Suppressor macrophage treated with lipopolysaccharide for 4 hours (primary cell): ENCODE results near the gene FLNB.

Experiments used
- DNase-seq: peaks from one replicate; pipeline ENCODE4 v3.0.0-alpha.2; 2020

FLNB gene

DNA sequence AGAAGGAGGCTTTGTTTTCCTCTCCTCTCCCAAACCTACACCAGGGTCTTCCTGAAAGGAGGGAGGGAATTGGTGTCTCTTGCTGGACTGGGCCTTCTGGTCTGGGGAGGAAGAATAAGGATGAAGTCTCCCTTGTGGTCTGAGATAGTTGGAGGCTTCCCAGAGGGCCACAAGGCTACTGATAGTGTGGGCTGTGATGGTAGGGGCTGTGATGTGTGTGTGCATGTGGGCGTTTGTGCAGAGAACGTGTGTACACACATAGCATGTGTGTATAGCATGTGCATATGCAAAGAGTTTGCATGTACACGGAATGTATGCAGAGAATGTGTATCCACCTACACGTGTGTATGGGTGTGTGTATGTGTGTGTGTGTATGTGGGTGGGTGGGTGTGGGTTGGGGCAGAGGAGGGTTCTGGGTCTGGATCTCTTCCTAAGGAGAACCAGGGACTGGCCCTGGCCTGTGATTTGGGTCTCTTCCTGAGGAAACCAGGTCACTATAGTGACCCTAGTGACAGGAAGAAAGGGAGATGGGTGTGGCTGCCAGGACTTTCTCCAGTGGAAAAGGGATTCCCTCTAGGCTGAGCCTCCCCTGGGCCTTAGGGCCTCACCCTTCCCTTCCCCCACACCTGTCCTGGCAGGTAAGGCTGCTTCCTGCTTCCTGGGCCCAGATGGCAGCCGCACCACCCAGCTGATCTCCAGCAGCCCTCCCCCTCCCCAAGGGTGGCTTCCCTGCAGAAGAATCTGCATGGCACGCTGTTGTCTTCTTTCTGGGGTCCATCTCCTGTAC, 1.7 kb downstream of the FLNB start:
- DNase-seq: no peak

DNA sequence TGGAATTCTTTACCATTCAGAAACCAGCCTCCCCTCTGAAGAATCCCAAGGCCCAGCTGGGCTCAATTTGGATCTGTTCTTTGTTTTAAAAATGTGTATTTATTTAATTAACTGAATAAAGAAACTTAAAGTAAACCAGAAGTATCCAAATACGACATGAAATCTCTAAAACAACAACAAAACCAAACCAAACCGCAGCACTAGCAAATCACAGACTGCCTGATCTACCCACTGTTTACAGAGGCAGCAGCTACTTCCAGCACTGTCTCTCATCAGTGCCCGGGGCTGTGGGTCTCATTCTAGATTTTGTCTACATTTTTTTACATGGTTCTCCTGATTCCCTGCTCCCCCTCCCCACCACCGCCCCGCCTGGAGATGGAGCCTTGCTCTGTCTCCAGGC, 2.3 kb downstream of the FLNB start:
- DNase-seq: no peak

DNA sequence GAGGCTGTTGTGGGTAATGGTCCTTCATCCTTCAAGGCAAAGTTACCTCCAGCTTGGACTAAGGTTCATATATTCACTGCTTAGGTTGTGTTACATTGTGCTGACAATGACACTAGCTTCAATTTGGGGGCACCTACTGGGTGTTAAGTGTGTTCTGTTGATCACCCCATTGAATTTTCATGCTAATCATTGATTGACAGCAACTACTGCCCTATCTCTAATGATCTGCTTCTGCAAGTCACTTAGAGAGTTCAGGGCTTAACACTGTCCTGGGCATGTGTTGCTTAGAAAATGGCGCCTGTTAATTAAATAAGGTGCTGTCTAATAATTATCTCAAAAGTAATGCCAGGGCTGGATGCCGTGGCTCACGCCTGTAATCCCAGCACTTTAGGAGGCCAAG, 3.4 kb downstream of the FLNB start:
- DNase-seq: no peak

DNA sequence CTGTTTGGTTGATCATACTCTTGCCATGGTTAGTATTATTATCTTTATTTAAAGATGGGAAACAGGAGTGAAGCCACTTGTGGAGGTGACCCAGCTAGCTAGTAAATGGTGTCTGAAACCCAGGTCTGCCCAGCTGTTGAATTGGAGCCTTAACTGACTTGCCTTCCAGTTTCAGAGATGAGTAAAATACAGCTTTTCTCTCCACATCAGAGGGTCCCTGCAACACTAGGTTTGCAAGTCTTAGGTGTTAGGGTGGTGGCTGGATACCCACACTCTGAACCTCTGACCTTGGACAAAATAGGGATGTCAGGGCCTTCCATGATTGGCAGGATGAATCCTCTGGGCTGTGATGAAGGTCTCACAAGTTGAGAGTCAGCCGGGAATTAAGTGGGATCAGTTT, 4.1 kb downstream of the FLNB start:
- no peak for DNase-seq

DNA sequence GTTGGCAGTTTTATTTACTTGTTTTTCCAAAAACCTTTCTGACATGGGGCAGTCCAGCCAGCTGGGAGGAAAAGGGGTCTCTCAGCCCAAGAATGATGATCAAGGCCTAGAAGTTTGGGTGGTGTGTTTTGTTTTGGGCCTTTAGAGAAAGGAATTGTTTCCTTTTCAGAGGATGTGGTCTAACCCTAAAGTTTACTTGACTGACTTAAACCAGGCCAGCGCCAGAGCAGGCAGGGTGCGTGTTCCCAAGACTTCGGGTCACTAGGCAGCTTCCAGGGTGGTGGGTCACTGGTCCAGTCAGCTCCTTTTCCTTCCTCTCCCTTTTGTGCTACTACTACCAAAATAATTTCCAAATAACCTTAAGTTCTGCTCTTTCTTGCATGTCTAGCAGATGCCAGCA, 4.9 kb downstream of the FLNB start:
- no peak for DNase-seq

DNA sequence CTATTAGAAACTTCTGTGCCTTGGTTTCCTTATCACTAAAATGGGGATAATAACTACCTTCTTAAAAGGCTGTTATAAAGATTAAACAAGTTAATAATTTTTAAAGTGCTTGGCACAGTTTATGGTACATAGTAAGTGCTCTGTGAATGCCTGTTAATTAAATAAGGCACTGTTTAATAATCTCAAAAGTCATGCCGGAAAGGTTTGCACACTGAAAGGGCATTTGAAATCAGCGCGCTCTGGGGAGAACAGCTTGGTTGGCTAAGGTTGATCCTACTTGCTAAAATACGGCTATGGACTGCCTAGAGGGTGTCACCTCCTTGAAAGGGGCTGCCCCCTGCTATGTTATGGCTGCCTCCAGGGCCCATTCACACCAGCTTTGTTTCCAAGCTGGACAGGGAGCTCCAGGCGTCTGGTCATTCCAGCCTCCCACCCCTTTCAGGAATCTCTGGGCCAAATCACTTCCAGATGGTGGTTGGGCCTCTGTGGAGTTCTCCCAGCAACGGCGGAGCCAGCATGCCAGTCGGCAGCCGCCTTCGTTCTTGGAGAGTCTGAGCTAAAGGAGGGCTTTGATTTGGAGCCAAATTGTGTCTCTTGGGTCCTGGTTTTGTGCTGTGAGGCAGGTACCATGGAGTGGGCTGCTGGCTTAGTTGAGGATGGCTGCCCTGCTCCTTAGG, 5.9 kb downstream of the FLNB start:
- DNase-seq: no peak

DNA sequence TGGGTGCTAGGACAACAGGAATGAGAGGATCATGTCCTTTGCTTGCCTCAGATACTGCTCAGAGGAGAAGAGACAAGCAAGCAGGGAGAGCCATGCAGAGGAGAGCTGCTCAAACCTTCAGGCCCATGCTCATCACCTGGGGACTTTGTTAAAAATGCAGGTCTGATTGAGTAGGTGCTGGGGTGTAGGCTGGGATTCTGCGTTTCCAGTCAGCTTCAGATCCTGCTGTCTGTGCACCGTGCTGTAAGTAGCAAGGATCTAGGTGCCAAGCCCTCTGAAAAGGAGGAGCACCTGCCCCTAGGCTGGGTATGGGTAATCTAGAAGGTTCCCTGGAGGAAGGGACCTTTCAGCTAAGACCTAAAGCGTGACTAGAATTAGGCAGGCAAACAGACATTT, 7.3 kb downstream of the FLNB start:
- no peak for DNase-seq

DNA sequence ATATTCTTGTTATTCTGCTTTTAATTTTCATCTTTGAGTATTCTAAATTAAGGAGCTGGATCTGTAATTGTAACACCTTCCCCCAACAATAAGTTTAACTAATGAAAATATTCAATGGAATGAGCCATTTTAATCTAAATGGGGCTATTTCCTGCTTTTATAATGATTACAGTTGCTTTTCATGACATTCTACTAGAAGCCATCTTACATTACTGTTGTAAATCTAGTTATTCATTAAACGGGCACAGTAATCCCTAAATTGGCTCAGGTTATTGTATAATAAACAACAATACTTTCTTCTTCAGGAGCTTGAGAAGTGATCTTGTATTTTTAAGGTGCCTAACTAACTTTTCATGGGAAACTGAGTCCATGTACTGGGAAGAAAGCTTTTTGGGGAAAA, 8.5 kb downstream of the FLNB start:
- DNase-seq: no peak

DNA sequence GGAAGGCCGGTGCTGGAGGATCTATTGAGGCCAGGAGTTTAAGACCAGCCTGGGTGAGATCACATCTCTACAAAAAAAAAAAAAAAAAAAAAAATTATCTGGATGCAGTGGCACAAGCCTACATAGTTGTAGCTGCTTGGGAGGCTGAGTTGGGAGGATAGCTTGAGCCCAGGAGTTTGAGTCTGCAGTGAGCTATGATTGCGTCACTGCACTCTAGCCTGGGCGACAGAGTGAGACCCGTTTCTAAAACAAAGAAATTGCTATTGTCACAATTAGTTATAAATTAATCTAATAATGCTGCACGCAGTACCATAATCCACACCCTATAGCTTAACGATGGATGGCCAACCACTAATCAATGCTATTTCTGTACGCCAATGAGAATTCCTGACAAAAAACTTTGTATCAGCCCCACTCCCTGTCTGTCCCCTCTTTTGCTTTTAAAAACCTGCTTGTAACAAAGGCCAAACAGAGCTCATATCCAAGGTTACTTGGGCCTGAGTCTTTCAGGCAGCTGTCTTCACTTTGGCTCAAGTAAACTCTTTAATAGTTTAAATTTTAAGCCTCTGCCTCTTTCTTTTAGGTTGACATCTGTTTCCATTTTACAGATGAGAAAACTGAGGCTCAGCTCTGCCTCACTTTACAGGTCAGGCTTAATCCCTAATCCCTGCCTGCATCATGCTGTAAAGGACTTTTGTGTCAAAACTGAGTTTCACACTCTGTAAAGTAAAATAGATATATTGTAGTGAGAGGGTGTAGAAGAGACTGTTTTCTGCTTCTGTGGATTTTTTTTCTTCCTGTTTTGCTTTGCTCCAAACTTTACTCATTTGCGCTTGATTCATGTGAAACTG, 10.9 kb downstream of the FLNB start:
- no peak for DNase-seq

DNA sequence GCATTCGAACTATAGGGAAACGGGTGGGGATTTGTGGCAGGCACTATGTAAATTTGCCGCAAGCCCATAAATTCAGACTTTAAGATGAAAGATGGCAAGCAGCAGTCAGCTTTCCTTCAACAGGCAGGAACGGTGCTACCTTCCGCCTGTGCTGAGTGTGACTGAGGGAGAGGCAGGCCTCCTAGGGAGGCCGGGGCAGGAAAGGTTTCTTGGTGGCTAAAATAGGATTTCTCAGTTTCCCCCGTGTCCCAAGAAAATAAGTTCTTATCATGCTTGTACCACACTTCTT, 12.5 kb downstream of the FLNB start:
- DNase-seq: no peak

DNA sequence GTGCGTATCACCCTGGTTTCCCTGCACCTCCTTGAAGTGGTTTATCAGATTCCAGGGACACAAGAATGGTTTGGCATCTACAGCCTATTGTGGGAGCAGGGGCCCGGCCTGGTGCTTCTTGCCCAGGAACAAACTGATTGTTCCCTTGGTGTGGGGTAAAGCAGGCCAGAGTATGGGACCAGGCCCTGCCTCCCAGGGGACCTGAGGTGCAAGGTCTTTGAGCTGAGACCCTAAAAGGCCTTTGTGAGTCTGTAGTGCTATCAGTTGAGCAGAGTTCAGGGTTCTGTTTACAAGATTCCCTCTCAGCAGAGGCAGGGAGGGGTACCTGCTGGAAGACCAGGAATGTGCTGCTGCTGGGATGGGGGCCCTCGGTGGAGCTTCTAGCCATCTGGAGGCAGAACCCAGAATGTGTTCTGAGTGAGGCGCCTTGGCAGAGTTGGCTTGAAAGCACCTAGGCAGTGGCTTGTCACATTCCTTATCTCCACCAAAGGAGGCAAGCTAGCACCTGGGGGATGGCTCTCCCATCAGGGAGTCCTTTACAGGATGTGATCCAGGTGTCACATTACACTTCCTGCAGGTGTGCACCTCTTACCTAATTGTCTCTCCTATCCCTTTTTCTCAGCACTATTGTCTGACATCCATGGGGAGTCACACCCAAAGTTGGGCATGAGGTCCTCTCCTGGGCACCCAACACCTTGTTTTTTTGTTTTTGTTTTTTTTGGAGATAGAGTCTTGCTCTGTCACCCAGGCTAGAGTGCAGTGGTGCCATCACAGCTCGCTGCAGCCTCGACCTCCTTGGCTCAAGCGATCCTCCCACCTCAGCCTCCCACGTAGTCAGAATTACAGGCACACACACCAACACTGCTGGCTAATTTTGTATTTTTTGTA, 13.1 kb downstream of the FLNB start:
- no peak for DNase-seq

DNA sequence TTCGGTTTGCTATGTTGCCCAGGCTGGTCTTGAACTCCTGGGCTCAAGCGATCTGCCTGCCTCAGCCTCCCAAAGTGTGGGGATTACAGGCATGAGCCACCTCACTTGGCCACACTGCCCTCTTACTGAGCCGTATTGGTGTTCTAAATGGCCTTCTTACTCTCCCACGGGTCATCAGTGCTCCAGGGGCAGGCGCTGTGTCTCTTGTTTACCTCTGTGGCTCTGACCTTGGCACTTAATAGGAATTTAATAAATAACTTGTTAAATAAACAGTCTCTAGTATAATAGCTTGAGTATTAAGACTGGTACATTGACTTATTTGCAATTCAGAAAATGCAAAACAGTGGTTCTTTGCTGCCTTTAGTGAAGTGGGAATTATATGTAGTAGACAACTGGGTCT, 13.7 kb downstream of the FLNB start:
- no peak for DNase-seq

DNA sequence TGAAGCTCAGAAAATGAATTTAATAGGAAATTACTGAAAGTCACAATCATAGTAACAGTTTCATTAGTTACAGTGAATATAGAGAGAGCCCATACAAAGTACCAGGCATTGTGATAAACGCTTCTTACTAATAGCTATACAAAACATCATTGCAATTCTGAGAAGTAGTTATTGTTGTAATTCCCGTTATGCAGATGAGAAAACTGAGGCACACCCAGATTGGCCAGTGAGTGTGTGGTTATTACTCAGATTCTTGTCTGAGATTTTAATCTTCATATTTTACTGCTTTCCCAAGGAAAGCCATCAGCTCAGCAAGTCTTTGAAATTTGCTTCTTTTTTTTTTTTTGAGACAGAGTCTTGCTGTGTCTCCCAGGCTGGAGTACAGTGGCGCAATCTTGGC, 14.3 kb downstream of the FLNB start:
- no peak for DNase-seq

DNA sequence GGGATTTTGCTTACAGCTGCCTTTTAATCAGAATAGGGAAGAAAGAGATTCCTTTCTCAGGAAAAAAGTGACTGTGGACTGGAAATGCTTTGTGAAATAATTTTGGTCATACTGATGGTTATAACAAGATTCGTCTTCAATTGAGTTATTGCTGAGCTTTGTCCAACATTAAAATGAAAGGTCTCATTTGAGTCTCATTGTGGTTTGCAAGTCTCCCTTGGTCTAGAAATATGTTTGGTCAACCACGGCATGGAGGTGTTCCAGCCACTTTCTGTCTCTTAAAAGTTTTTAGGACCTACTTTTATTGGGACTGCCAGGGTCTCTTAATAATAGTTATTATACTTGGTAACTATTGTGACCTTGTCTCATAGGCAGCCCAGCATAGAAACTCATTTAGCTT, 15.3 kb downstream of the FLNB start:
- DNase-seq: no peak

DNA sequence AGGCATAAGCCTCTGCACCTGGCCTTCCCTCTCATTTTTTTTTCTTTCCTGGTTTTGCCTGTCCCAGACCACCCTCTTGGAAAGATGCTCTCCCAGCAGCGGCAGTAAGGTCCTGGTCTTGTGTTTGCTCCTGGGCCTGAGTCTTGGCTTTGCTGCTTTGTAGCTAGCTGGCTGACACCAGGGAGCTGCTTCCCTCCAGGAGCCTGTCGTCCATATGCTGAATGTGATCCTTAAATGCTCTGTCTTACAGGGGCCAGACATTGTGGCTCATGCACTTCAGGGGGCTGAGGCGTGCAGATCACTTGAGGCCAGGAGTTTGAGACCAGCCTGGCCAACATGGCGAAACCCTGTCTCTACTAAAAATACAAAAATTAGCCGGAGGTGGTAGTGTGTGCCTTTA, 17.2 kb downstream of the FLNB start:
- no peak for DNase-seq

DNA sequence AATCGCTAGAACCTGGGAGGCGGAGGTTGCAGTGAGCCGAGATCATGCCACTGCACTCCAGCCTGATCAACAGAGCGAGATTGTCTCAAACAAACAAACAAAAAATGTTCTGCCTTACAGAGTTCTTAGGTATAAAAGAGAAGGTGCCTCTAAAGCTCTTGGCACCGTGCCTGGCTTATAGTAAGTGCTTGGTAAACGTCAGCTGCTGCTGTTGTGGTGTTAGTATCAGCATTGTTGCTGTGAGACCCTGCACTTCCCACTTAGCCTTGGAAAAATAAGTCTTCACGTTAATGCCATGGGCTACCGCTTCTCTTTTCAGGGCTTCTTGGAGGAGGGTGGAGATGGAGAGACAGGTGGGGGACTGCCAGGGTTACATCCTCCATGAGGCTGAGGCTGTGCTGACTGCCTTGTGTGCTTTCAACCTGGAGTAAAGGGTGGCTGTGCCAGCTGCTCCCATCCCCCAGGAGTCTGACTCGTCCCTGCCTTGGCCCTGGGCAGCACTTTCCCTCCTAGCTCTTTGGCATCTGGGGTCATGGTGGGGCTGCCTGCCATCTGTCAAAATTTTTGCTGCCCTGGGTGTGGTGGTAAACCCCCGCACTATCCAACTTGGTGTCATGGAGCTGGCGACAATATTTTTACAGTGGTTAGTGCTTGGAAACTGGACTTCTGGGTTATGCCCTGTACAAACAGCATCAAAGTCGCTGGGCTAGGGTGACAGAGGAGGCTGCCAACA, 17.8 kb downstream of the FLNB start:
- no peak for DNase-seq

DNA sequence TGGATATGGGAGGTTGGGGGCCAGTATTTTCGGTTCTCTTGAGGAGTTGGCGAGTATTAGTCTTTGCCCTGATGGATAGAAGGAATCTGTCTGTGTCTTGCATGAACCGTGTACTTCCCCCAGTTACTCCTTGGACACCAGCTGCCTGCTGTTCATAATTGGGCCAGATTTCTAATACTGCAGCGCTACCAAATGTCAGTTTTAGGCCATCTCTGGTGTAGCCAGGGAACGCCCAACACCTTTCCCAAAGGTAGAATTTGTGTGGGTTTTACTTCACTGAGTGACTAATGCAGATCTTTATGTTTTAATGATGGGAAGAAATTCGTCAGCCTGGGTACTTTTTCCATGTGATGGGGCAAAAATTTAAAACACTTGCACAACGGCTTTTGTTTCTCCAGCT, 18.4 kb downstream of the FLNB start:
- DNase-seq: no peak

DNA sequence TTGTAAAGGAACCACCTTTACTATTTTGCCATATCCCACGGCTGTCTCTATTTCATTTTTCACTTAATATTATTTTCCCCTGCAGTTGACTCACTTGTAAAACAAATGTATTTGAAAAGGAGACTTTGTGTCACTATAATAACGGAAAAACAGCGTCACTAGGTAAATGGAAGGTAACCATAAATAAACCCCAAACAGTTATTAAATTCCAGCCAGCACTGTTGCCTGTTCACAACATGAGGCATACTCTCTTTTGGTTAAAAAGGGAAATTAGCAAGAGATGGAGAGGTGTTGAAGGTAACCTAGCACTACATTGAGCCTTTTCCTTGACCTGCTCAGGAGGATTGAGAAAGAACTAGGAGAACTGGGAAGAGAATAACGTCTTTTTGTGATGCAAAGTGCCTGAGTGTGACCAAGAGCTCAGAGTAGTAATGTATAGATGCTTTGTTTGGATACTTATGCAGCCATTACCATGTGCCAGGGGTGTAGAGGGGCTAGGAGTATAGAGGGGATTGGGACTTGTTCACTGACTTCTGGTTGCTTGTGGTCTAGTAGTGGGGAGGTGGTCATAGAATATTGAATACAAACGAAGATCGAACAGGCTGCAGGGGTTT, 19.6 kb downstream of the FLNB start:
- DNase-seq: no peak

DNA sequence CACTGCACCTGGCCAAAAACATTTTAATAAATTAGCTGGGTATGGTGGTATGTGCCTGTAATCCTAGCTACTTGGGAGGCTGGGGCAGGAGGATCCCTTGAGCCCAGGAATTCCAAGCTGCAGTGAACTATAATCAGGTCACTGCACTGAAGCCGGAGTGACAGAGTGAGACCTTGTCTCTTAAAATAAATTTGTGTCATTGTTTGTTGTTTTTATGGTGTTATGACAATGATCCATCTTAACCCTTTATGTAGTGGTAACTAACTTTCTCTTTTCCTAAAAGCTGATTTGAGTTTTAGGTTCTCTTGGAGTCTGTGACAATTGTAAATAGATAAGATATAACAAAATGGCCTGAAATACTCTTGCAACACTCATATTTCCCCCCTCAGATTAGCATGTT, 20.7 kb downstream of the FLNB start:
- no peak for DNase-seq

DNA sequence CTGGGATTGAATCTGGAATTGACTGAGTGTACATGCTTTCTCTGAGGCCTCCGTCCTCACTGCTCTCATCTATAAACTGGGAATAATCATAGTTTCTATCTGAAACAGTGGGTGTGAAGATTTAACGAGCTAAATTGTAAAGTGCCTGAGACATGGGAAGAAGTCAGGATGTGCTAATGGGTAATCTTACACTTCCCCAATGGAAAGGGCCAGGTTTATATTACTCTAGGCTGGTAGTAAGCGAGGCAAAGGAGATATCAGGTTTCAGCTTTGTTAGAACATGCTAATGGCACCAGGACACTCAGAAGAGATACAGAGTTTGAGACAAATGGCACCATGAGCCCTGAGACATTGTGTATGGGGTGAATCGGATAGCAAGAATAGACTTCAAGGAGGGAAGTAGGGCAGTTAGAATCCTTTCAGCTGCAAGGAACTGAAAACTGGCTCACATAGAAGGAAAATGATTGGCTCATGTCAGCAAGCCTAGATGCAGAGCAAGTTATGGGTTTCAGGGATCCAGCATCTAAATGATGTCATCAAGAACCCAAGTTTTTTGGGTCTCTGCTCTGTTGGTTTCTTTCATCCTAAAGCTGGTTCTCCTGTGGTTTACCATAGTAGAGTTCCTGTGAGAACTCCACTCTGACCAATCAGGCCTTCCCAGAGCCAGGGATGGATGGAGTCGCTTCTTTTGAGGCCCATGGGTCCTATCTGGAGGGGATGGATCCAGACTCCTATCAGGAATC, 21.8 kb downstream of the FLNB start:
- no peak for DNase-seq

DNA sequence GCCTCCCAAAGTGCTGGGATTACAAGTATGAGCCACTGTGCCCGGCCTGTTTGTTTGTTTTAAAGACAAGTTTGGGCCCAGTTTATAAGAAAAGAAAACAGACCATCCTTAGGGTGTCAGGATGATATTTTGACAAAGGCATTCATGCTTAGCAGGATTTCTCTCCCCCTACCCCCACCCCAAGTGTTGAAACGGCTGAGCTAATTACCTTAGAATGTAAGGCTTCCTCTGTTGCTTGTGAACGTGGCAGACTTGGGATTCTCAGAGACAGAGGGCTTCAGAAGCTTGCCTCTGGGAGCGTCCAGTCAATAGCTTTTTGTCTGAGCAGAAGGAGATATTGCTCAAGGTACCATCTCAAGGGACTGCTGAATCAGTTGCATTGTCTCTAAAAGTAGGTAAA, 24.0 kb downstream of the FLNB start:
- no peak for DNase-seq
